Measurements from ENCODE around the gene DNAH9. TPM values are rescaled to one million over a fixed set of nuclear protein-coding genes. Genes with fewer than 3 reads are reported as not detected.
A peak's percentile ranks its signal among the peaks of the same experiment; 100 is the strongest.

DNAH9 gene, protein sequence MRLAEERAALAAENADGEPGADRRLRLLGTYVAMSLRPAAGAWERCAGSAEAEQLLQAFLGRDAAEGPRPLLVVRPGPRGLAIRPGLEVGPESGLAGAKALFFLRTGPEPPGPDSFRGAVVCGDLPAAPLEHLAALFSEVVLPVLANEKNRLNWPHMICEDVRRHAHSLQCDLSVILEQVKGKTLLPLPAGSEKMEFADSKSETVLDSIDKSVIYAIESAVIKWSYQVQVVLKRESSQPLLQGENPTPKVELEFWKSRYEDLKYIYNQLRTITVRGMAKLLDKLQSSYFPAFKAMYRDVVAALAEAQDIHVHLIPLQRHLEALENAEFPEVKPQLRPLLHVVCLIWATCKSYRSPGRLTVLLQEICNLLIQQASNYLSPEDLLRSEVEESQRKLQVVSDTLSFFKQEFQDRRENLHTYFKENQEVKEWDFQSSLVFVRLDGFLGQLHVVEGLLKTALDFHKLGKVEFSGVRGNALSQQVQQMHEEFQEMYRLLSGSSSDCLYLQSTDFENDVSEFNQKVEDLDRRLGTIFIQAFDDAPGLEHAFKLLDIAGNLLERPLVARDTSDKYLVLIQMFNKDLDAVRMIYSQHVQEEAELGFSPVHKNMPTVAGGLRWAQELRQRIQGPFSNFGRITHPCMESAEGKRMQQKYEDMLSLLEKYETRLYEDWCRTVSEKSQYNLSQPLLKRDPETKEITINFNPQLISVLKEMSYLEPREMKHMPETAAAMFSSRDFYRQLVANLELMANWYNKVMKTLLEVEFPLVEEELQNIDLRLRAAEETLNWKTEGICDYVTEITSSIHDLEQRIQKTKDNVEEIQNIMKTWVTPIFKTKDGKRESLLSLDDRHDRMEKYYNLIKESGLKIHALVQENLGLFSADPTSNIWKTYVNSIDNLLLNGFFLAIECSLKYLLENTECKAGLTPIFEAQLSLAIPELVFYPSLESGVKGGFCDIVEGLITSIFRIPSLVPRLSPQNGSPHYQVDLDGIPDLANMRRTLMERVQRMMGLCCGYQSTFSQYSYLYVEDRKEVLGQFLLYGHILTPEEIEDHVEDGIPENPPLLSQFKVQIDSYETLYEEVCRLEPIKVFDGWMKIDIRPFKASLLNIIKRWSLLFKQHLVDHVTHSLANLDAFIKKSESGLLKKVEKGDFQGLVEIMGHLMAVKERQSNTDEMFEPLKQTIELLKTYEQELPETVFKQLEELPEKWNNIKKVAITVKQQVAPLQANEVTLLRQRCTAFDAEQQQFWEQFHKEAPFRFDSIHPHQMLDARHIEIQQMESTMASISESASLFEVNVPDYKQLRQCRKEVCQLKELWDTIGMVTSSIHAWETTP (N-terminal part only)
- total RNA-seq = not detected
- not detected for total RNA-seq (2013)
- total RNA-seq = 0 to 0.18 (median 0) reads per million in 29 experiments

DNA sequence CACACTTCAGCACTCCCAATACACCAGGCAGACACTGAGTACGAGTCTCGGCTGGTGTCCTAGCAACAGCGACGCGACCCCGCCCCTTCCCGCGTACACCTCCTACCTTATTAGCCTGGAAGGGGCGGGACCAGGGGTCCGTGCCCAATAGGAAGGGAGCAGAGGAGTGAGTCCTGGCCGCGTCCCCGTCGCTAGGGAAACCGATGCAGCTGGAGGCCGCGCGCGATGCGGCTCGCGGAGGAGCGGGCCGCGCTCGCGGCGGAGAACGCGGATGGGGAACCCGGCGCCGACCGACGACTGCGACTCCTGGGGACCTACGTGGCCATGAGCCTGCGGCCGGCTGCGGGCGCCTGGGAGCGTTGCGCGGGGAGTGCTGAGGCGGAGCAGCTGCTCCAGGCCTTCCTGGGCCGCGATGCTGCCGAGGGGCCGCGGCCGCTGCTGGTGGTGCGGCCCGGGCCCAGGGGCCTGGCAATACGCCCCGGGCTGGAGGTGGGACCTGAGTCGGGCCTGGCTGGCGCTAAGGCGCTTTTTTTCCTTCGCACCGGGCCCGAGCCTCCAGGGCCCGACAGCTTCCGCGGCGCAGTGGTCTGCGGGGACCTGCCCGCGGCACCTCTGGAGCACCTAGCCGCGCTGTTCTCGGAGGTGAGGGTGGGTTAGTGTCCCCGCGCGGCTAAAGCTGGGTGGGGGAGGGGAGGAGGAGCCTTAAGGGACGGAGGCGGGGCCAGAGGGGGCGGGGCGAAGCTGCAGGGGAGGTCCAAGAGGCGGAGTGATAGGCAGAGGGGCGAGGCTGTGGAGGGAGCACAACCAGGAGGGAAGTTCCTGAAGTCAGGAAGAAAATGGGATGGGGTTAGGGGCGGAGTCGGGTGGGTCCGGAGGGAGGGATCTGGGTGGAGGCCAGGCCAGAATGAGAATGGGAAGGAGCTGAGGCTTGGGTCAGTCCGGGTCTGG, at the start of gene DNAH9:
DNAH9 (plus strand) TSS at position 197 of the 948 bp plus-strand sequence; CDS start at position 226, 29 bp downstream.
- ChIA-PET POLR2A (no interaction called here), CTCF (no interaction called here)
- Mint-ChIP-seq H3K9me3 (peaks cover 0 to 7% (median 4%) of the 10 kb centered on the region in 3 donors), H3K4me1 (no peaks in the 10 kb centered on the region), H3K27me3 (peaks cover 26 to 28% of the 10 kb centered on the region in 2 donors), H3K4me3 (peak within 1 kb of the TSS in 1 of 3 donors; percentile 41), H3K36me3 (no peaks in the 10 kb centered on the region), H3K27ac (no peak within 1 kb of the TSS)
- no peak within 1 kb of the TSS for H3K27ac ChIP-seq (ENCODE audit: low read length)
- peak in 1 of 35 experiments; percentile 3 for DNase-seq
- no peaks in the 10 kb centered on the region for H3K9me3 ChIP-seq
- peaks cover 6 to 16% of the 10 kb centered on the region in 2 experiments for H3K27me3 ChIP-seq (replicated peaks in 1 of 2; ENCODE audit: control insufficient read depth in 2 of 2, extremely low read depth in 1 of 2, insufficient read depth in 2 of 2, low read length in 1 of 2)
- H3K4me1 ChIP-seq (ENCODE audit: control insufficient read depth in 1 of 2, extremely low read depth in 1 of 2, insufficient read depth in 2 of 2, low read length in 2 of 2) = no peaks in the 10 kb centered on the region
- WGBS (ENCODE audit: insufficient coverage) = 14% methylated on average over 83 of the region's 84 CpGs
- no peaks in the 10 kb centered on the region for H3K36me3 ChIP-seq (ENCODE audit: control insufficient read depth in 2 of 2, extremely low read depth in 1 of 2, insufficient read depth in 1 of 2, low read length in 1 of 2)
- no peak for ATAC-seq (replicated peaks in 1 of 4)
- H3K4me3 ChIP-seq (ENCODE audit: control insufficient read depth in 1 of 2, extremely low read depth in 1 of 2, low read length in 1 of 2) = peak within 1 kb of the TSS in 1 of 2 donors; percentile 5

DNA sequence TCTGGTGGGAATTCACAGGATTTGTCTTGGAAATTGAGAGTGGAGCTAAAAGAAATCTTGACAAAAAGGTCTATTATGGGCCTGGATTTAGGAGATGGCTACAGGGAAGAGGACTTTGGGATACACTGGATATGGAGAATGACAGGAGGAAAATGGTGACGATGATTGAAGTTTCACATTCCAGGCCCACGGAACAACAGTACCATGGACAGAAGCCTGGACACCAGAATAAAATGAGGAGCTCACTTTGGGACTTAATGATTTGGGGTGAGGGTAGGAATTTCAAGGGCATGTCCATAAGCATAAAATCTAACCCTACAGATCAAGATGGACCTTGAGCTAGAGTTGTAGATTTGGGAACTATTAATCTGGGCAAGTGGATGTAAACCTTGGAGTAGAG, 47.8 kb upstream of the DNAH9 start:
- H3K27me3 ChIP-seq (replicated peaks in 1 of 2; ENCODE audit: control insufficient read depth in 2 of 2, extremely low read depth in 1 of 2, insufficient read depth in 2 of 2, low read length in 1 of 2) = no peaks in the 10 kb centered on the region
- no peaks in the 10 kb centered on the region for H3K36me3 ChIP-seq (ENCODE audit: control insufficient read depth in 2 of 2, extremely low read depth in 1 of 2, insufficient read depth in 1 of 2, low read length in 1 of 2)

DNA sequence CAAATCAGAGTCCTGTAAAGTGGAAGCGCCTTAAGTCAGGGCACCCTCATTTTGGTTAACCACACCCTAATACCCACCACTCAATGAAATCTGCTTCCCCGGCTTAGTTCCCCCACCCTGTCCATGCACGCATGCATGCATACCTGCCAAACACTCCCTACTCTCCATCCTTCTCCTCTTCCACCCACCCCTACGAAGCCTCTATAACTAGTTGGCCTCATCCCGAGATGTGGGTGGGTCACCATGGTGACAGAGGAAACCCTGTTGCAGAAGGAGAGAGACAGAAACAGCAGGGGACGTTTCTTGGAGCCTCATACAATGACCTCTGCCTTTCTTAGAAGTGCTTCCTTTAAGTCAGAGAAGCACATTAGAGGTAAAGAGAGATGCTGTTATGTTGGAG, 46.8 kb upstream of the DNAH9 start:
- H3K4me3 Mint-ChIP-seq = no peak overlapping the region

More for the DNA sequence above, 47.8 kb upstream of the DNAH9 start:
- H3K27me3 Mint-ChIP-seq = no peaks in the 10 kb centered on the region
- no peaks in the 10 kb centered on the region for H3K36me3 Mint-ChIP-seq
- H3K4me3 ChIP-seq (ENCODE audit: control insufficient read depth in 1 of 2, extremely low read depth in 1 of 2, low read length in 1 of 2) = no peak overlapping the region
- DNase-seq = no peak
- H3K4me1 Mint-ChIP-seq = no peaks in the 10 kb centered on the region
- ChIA-PET POLR2A (no interaction called here), CTCF (no interaction called here)
- H3K27ac Mint-ChIP-seq = no peak overlapping the region
- 82% methylated on average over 2 of the region's 2 CpGs for WGBS (ENCODE audit: insufficient coverage)
- H3K4me3 Mint-ChIP-seq = no peak overlapping the region
- H3K27ac ChIP-seq (ENCODE audit: low read length) = no peak overlapping the region
- peaks cover 3 to 17% (median 8%) of the 10 kb centered on the region in 3 donors for H3K9me3 Mint-ChIP-seq
- no peaks in the 10 kb centered on the region for H3K9me3 ChIP-seq
- ATAC-seq (replicated peaks in 1 of 4) = no peak
- no peaks in the 10 kb centered on the region for H3K4me1 ChIP-seq (ENCODE audit: control insufficient read depth in 1 of 2, extremely low read depth in 1 of 2, insufficient read depth in 2 of 2, low read length in 2 of 2)

DNA sequence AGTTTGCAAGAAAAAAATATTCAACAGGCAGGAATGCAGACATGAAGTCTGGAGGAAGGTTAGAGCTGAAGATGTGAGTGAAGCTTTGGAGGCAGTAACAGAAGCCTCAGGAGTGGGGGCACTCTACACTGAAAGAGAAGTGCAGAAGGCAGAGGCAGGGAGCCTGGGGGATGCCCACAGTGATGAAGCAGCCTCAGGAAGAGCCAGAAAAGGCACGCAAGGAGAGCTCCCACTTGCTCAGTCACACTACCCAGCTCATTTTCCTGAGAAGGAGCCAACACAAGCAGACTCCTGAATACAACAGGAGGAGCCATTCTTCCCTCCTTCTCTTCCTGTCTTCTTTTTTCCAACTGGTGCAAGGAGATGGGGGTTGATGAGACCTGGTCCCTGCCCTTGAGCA, 45.1 kb upstream of the DNAH9 start:
- H3K27me3 Mint-ChIP-seq = no peaks in the 10 kb centered on the region
- CTCF ChIA-PET = no interaction called here
- POLR2A ChIA-PET = no interaction called here
- H3K4me1 Mint-ChIP-seq = no peaks in the 10 kb centered on the region
- Histone ChIP-seq H3K27ac (ENCODE audit: low read length) (no peak overlapping the region), H3K4me1 (ENCODE audit: control insufficient read depth in 1 of 2, extremely low read depth in 1 of 2, insufficient read depth in 2 of 2, low read length in 2 of 2) (no peaks in the 10 kb centered on the region), H3K27me3 (replicated peaks in 1 of 2; ENCODE audit: control insufficient read depth in 2 of 2, extremely low read depth in 1 of 2, insufficient read depth in 2 of 2, low read length in 1 of 2) (peaks cover 0 to 2% of the 10 kb centered on the region in 2 experiments), H3K36me3 (ENCODE audit: control insufficient read depth in 2 of 2, extremely low read depth in 1 of 2, insufficient read depth in 1 of 2, low read length in 1 of 2) (no peaks in the 10 kb centered on the region), H3K9me3 (no peaks in the 10 kb centered on the region), H3K4me3 (ENCODE audit: control insufficient read depth in 1 of 2, extremely low read depth in 1 of 2, low read length in 1 of 2) (no peak overlapping the region)
- WGBS (ENCODE audit: insufficient coverage) = no CpG with 5 or more reads among the region's 1 CpG
- H3K9me3 Mint-ChIP-seq = peaks cover 0 to 13% (median 5%) of the 10 kb centered on the region in 3 donors
- no peak overlapping the region for H3K4me3 Mint-ChIP-seq
- H3K27ac Mint-ChIP-seq = no peak overlapping the region
- ATAC-seq (replicated peaks in 1 of 4) = no peak
- no peaks in the 10 kb centered on the region for H3K36me3 Mint-ChIP-seq
- no peak for DNase-seq

More for the DNA sequence above, 46.8 kb upstream of the DNAH9 start:
- Histone ChIP-seq H3K27me3 (replicated peaks in 1 of 2; ENCODE audit: control insufficient read depth in 2 of 2, extremely low read depth in 1 of 2, insufficient read depth in 2 of 2, low read length in 1 of 2) (no peaks in the 10 kb centered on the region), H3K4me1 (ENCODE audit: control insufficient read depth in 1 of 2, extremely low read depth in 1 of 2, insufficient read depth in 2 of 2, low read length in 2 of 2) (no peaks in the 10 kb centered on the region), H3K9me3 (no peaks in the 10 kb centered on the region), H3K4me3 (ENCODE audit: control insufficient read depth in 1 of 2, extremely low read depth in 1 of 2, low read length in 1 of 2) (no peak overlapping the region), H3K27ac (ENCODE audit: low read length) (no peak overlapping the region), H3K36me3 (ENCODE audit: control insufficient read depth in 2 of 2, extremely low read depth in 1 of 2, insufficient read depth in 1 of 2, low read length in 1 of 2) (no peaks in the 10 kb centered on the region)
- Mint-ChIP-seq H3K27me3 (no peaks in the 10 kb centered on the region), H3K27ac (no peak overlapping the region), H3K4me1 (no peaks in the 10 kb centered on the region), H3K9me3 (peaks cover 0 to 13% (median 5%) of the 10 kb centered on the region in 3 donors), H3K36me3 (no peaks in the 10 kb centered on the region)
- DNase-seq (no peak), ATAC-seq (replicated peaks in 1 of 4) (no peak)
- POLR2A ChIA-PET = no interaction called here
- no CpG with 5 or more reads among the region's 6 CpGs for WGBS (ENCODE audit: insufficient coverage)
- CTCF ChIA-PET = no interaction called here

DNA sequence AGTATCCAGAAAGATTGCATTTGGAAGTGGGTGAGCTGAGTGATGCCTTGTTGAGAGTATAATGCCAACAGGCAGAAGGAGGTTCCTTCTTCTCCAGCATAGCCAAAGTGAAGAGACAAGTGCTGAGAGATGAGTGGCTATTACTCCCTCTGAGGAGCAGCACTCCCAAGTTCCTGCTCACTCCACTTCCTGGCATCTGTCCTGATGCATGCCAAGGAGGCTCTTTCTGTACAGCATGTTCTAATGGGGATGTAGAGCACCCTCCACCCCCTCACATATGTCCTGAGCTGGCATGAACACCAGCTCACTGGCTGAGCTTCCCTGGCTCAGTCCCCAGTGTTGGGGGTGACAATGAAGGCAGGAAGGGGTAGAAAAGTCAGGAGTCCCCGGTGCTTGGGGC, 44.2 kb upstream of the DNAH9 start:
- Mint-ChIP-seq H3K27ac (no peak overlapping the region), H3K9me3 (peaks cover 0 to 13% (median 5%) of the 10 kb centered on the region in 3 donors), H3K4me3 (no peak overlapping the region), H3K27me3 (no peaks in the 10 kb centered on the region), H3K4me1 (no peaks in the 10 kb centered on the region), H3K36me3 (no peaks in the 10 kb centered on the region)
- ATAC-seq (replicated peaks in 1 of 4) (no peak), DNase-seq (no peak)
- WGBS (ENCODE audit: insufficient coverage) = no CpG with 5 or more reads among the region's 1 CpG
- peaks cover 0 to 4% of the 10 kb centered on the region in 2 experiments for H3K27me3 ChIP-seq (replicated peaks in 1 of 2; ENCODE audit: control insufficient read depth in 2 of 2, extremely low read depth in 1 of 2, insufficient read depth in 2 of 2, low read length in 1 of 2)
- no peaks in the 10 kb centered on the region for H3K9me3 ChIP-seq
- no peaks in the 10 kb centered on the region for H3K36me3 ChIP-seq (ENCODE audit: control insufficient read depth in 2 of 2, extremely low read depth in 1 of 2, insufficient read depth in 1 of 2, low read length in 1 of 2)
- no peak overlapping the region for H3K27ac ChIP-seq (ENCODE audit: low read length)
- H3K4me1 ChIP-seq (ENCODE audit: control insufficient read depth in 1 of 2, extremely low read depth in 1 of 2, insufficient read depth in 2 of 2, low read length in 2 of 2) = no peaks in the 10 kb centered on the region
- POLR2A ChIA-PET = no interaction called here
- CTCF ChIA-PET = no interaction called here
- no peak overlapping the region for H3K4me3 ChIP-seq (ENCODE audit: control insufficient read depth in 1 of 2, extremely low read depth in 1 of 2, low read length in 1 of 2)
